SK-N-SH (cell line): ENCODE data around the gene SMURF1. TPM values are rescaled to one million over a fixed set of nuclear protein-coding genes. Genes with fewer than 3 reads are reported as not detected.

Experiments used
- CTCF ChIA-PET: fragments of 300-600, 350-600 bp; formaldehyde crosslinking; extraction: SDS; loops from one replicate; lab custom pipeline; 2021; lab: Yijun Ruan, JAX
- POLR2A ChIA-PET: fragments of 350-600 bp; sonication (Branson Sonifier 250); formaldehyde crosslinking; extraction: SDS; loops from one replicate; lab custom pipeline; 2020; ENCODE audit warnings: antibody characterized with exemption, inconsistent platforms; lab: Yijun Ruan, JAX
- DNase-seq: peaks from one replicate; pipeline ENCODE4 v3.0.0; 2012
- H2AFZ ChIP-seq: fragments of 200-600 bp; sonication (generic); 2 replicates; pipeline ENCODE4 v1.8.1; 2016; ENCODE audit warnings: antibody characterized with exemption, mild to moderate bottlenecking, low read depth
- H3F3A ChIP-seq: fragments of 200-600 bp; sonication (generic); replicated peaks from 2 replicates; pipeline ENCODE3; 2016; ENCODE audit warnings: antibody characterized with exemption, mild to moderate bottlenecking; ENCODE audit not compliant: insufficient read depth
- H3K27ac ChIP-seq, 2 experiments: fragments of 200-500 bp in 1 of 2; fragments of 200-600 bp in 1 of 2; sonication (Bioruptor generic) in 1 of 2; sonication (generic), shearing (Covaris generic) in 1 of 2; 2 replicates each; pipeline versions ENCODE4 v1.5.1 to v1.6.1; 2014 to 2016; ENCODE audit warnings: low read depth in 2 of 2, inconsistent platforms in 1 of 2, low read length in 1 of 2, mild to moderate bottlenecking in 1 of 2, mixed read lengths in 1 of 2
- H3K27me3 ChIP-seq: fragments of 200-600 bp; sonication (generic), shearing (Covaris generic); 2 replicates; pipeline ENCODE4 v1.6.1; 2016; ENCODE audit warnings: mixed run types; ENCODE audit not compliant: insufficient read depth
- H3K36me3 ChIP-seq, 2 experiments: fragments of 200-500 bp in 1 of 2; fragments of 200-600 bp in 1 of 2; sonication (Bioruptor generic) in 1 of 2; sonication (generic) in 1 of 2; replicated peaks in 1 of 2; 2 replicates each; pipeline versions ENCODE3 to v1.5.1; 2014 to 2016; ENCODE audit warnings: low read length in 1 of 2, mild to moderate bottlenecking in 1 of 2; ENCODE audit not compliant: insufficient read depth in 2 of 2, control insufficient read depth in 1 of 2
- H3K4me1 ChIP-seq, 2 experiments: fragments of 200-500 bp in 1 of 2; fragments of 200-600 bp in 1 of 2; sonication (Bioruptor generic) in 1 of 2; sonication (generic), shearing (Covaris generic) in 1 of 2; 2 replicates each; pipeline versions ENCODE4 v1.5.1 to v1.6.1; 2014 to 2016; ENCODE audit warnings: low read depth in 1 of 2, low read length in 1 of 2, mixed run types in 1 of 2; ENCODE audit not compliant: insufficient read depth in 2 of 2, control insufficient read depth in 1 of 2
- H3K4me2 ChIP-seq: fragments of 200-600 bp; sonication (generic), shearing (Covaris generic); 2 replicates; pipeline ENCODE4 v1.6.1; 2017; ENCODE audit warnings: mixed run types
- H3K4me3 ChIP-seq, 2 experiments: fragments of 200-500 bp in 1 of 2; fragments of 200-600 bp in 1 of 2; sonication (Bioruptor generic) in 1 of 2; sonication (generic), shearing (Covaris generic) in 1 of 2; 2 replicates each; pipeline versions ENCODE4 v1.5.1 to v1.8.1; 2014 to 2016; ENCODE audit warnings: low read depth in 2 of 2, inconsistent platforms in 1 of 2, low read length in 1 of 2, mild to moderate bottlenecking in 1 of 2, mixed read lengths in 1 of 2, moderate library complexity in 1 of 2
- H3K79me2 ChIP-seq: fragments of 200-600 bp; sonication (generic); 2 replicates; pipeline ENCODE4 v1.8.1; 2017; ENCODE audit warnings: mild to moderate bottlenecking; ENCODE audit not compliant: insufficient read depth
- H3K9ac ChIP-seq: fragments of 200-600 bp; sonication (generic); 2 replicates; pipeline ENCODE4 v1.6.1; 2017; ENCODE audit warnings: mixed run types
- H3K9me2 ChIP-seq: fragments of 200-600 bp; sonication (generic); 2 replicates; pipeline ENCODE4 v1.6.1; 2017; ENCODE audit warnings: mixed run types
- H3K9me3 ChIP-seq: fragments of 200-600 bp; sonication (generic); 2 replicates; pipeline ENCODE4 v1.6.1; 2017; ENCODE audit warnings: mixed run types, mild to moderate bottlenecking, moderate library complexity
- H4K20me1 ChIP-seq: fragments of 200-600 bp; sonication (generic); 2 replicates; pipeline ENCODE4 v1.6.1; 2017; ENCODE audit warnings: mild to moderate bottlenecking, mixed run types; ENCODE audit not compliant: insufficient read depth
- FOXJ3 ChIP-seq: sonication (generic); formaldehyde crosslinking; IDR thresholded peaks from 2 replicates; pipeline ENCODE4 v1.5.1; 2020; ENCODE audit warnings: mild to moderate bottlenecking, missing genetic modification reagents
- FOXM1 ChIP-seq: IDR thresholded peaks from 2 replicates; pipeline ENCODE4 v1.4.0; 2012; ENCODE audit warnings: low read depth, mild to moderate bottlenecking
- GABPA ChIP-seq: IDR thresholded peaks from 2 replicates; pipeline ENCODE4 v1.4.0; 2012; ENCODE audit warnings: low read depth, mild to moderate bottlenecking
- GATA2 ChIP-seq: sonication (generic); formaldehyde crosslinking; IDR thresholded peaks from 2 replicates; pipeline ENCODE4 v1.5.0; 2020; ENCODE audit warnings: mild to moderate bottlenecking, missing genetic modification reagents
- IRF3 ChIP-seq: fragments of 150-350 bp; IDR thresholded peaks from 2 replicates; pipeline ENCODE4 v1.6.1; 2016; ENCODE audit warnings: mild to moderate bottlenecking, low read depth, low read length
- MEF2A ChIP-seq: IDR thresholded peaks from 2 replicates; pipeline ENCODE4 v1.4.0; 2012; ENCODE audit warnings: low read depth, borderline replicate concordance
- MXI1 ChIP-seq: IDR thresholded peaks from 2 replicates; pipeline ENCODE4 v1.6.1; 2012; ENCODE audit warnings: mild to moderate bottlenecking, low read depth, low read length, improper control_type of control experiment
- PBX3 ChIP-seq: IDR thresholded peaks from 2 replicates; pipeline ENCODE4; 2012
- POLR2AphosphoS5 ChIP-seq: IDR thresholded peaks from 2 replicates; pipeline ENCODE4 v1.6.1; 2012; ENCODE audit warnings: low read depth, low read length
- RAD21 ChIP-seq: IDR thresholded peaks from 2 replicates; pipeline ENCODE4 v1.6.1; 2012; ENCODE audit warnings: mild to moderate bottlenecking, low read length
- REST ChIP-seq: IDR thresholded peaks from 2 replicates; pipeline ENCODE4 v1.6.1; 2012; ENCODE audit warnings: mild to moderate bottlenecking, low read depth, low read length, moderate library complexity
- RFX5 ChIP-seq: IDR thresholded peaks from 2 replicates; pipeline ENCODE4 v1.6.1; 2012; ENCODE audit warnings: mild to moderate bottlenecking, improper control_type of control experiment, low read length
- RXRA ChIP-seq: IDR thresholded peaks from 2 replicates; pipeline ENCODE4 v1.4.0; 2012; ENCODE audit warnings: low read depth, mild to moderate bottlenecking, borderline replicate concordance
- SIN3A ChIP-seq: IDR thresholded peaks from 2 replicates; pipeline ENCODE4 v1.6.1; 2012; ENCODE audit warnings: low read depth, mild to moderate bottlenecking, low read length, moderate library complexity, borderline replicate concordance
- TAF1 ChIP-seq: IDR thresholded peaks from 2 replicates; pipeline ENCODE4 v1.6.1; 2012; ENCODE audit warnings: low read depth, mild to moderate bottlenecking, low read length, moderate library complexity, borderline replicate concordance
- TCF12 ChIP-seq: IDR thresholded peaks from 2 replicates; pipeline ENCODE4 v1.4.0; 2012
- TEAD4 ChIP-seq: IDR thresholded peaks from 2 replicates; pipeline ENCODE4 v1.4.0; 2012; ENCODE audit warnings: mild to moderate bottlenecking, borderline replicate concordance; ENCODE audit not compliant: insufficient read depth
- USF1 ChIP-seq: IDR thresholded peaks from 2 replicates; pipeline ENCODE4 v1.4.0; 2012; ENCODE audit warnings: low read depth, borderline replicate concordance
- ZBTB33 ChIP-seq: IDR thresholded peaks from 2 replicates; pipeline ENCODE4 v1.4.0; 2012; ENCODE audit warnings: low read depth, borderline replicate concordance
- WGBS: methylation state at CpG from one replicate; pipeline ENCODE4 v1.1.6; 2017; ENCODE audit warnings: low lambda C conversion rate; 5-methylcytosine and 5-hydroxymethylcytosine counted together
- polyA plus RNA-seq, 3 experiments: library from polyadenylated mRNA; depleted of rRNA; stranded (reverse); fragments of >200 nt; gene quantifications; 2 replicates each; pipeline ENCODE4 v1.2.3, GENCODE V29; 2012

Gene SMURF1
- polyA plus RNA-seq, 1 of the 3 experiments (the other 2 are of a cell fraction), result 12.9 TPM

GRCh38 chr7:98985406-98985805 lies 158.5 kb downstream of the SMURF1 start:
- no peaks in the 10 kb centered on the region for H4K20me1 ChIP-seq
- 81% methylated on average over 4 of the region's 4 CpGs for WGBS
- DNase-seq, result no peak
- no peak overlapping the region for H3K4me2 ChIP-seq
- H3K27ac ChIP-seq, result no peak overlapping the region
- TF ChIP-seq ZBTB33 (no peak), SIN3A (no peak), RAD21 (no peak), PBX3 (no peak), GATA2 (CRISPR knock-in tag) (no peak), GABPA (no peak), USF1 (no peak), TCF12 (no peak), FOXM1 (no peak), MXI1 (no peak), FOXJ3 (no peak), TAF1 (no peak), TEAD4 (no peak), POLR2AphosphoS5 (no peak), RFX5 (no peak), RXRA (no peak), IRF3 (no peak), REST (no peak), MEF2A (no peak)
- H3K9me3 ChIP-seq, result no peaks in the 10 kb centered on the region
- H3K9me2 ChIP-seq, result no peaks in the 10 kb centered on the region
- no peaks in the 10 kb centered on the region for H3K4me1 ChIP-seq
- CTCF ChIA-PET, result interaction anchor here (1.1 to 1.8 kb wide), 3 partner anchors 8 to 328 kb away, joined by 3 to 5 read pairs (median 4); no protein-coding TSS in a partner anchor
- no peak overlapping the region for H3K4me3 ChIP-seq
- no peaks in the 10 kb centered on the region for H3F3A ChIP-seq
- H3K9ac ChIP-seq, result no peak overlapping the region
- H3K79me2 ChIP-seq, result no peaks in the 10 kb centered on the region
- H2AFZ ChIP-seq, result no peak overlapping the region
- peaks cover 78 to 92% of the 10 kb centered on the region in 2 experiments for H3K36me3 ChIP-seq
- POLR2A ChIA-PET, result no interaction called here
- no peaks in the 10 kb centered on the region for H3K27me3 ChIP-seq
